ENCODE data around the gene CYB5R3. TPM values are rescaled to one million over a fixed set of nuclear protein-coding genes. Genes with fewer than 3 reads are reported as not detected.

The CYB5R3 gene
- total RNA-seq, 4 donors from 2014 or later, result 138 to 294 (median 167) TPM

- Histone ChIP-seq H3K4me1 (no peaks in the 10 kb centered on the region), H3K9me3 (no peaks in the 10 kb centered on the region), H3K36me3 (no peaks in the 10 kb centered on the region), H3K27ac (no peak overlapping the region), H3K4me3 (no peak overlapping the region), H3K27me3 (no peaks in the 10 kb centered on the region)
- TF ChIP-seq POLR2A (IDR thresholded peaks at IDR 0.05) (no peak), CTCF (IDR thresholded peaks at IDR 0.05) (no peak), POLR2AphosphoS5 (IDR thresholded peaks at IDR 0.05) (no peak)
- 65% methylated on average over 9 of the region's 9 CpGs; no CpG with 5 or more reads in 1 of the 2 donors for WGBS, 2 donors (ENCODE audit: low coverage in 1 of 2)
- DNase-seq, result peak; percentile 46
- intact Hi-C loops (cut with DNase I; ENCODE audit: low total_unique reads), result no loop called here
- in situ Hi-C loops (cut with MboI; ENCODE audit: low pct_ligation_motif_present in 1 of 4, low pct_unique_long_range_greater_than_20kb in 1 of 4, low sequenced_read_pairs in 3 of 4), result loop anchor here (10.0 to 25.0 kb wide), 3 partner anchors 69 to 382 kb away; partner anchors contain the start of genes A4GALT (in 1 of the 4) and ARFGAP3 (in 1 of the 4)
These were observed 6.5 kb upstream of the CYB5R3 start for GRCh38 chr22:42655693-42656092.

GRCh38 chr22:42654436-42655073, 5.4 kb upstream of the CYB5R3 start:
- intact Hi-C loops (cut with DNase I; ENCODE audit: low total_unique reads), result no loop called here
- peaks cover 0 to 3% (median 2%) of the 10 kb centered on the region in 4 donors for H3K4me1 ChIP-seq
- no peak for TF ChIP-seq CTCF (IDR thresholded peaks at IDR 0.05)
- no peak for TF ChIP-seq POLR2A (IDR thresholded peaks at IDR 0.05)
- no peak for TF ChIP-seq EP300 (IDR thresholded peaks at IDR 0.05; ENCODE audit: low read depth)
- TF ChIP-seq POLR2AphosphoS5 (IDR thresholded peaks at IDR 0.05), result no peak
- no peak overlapping the region for H3K4me3 ChIP-seq
- 86 to 90% methylated on average over 2 to 7 of the region's 7 CpGs for WGBS, 2 donors (ENCODE audit: low coverage in 1 of 2)
- in situ Hi-C loops (cut with MboI; ENCODE audit: low pct_ligation_motif_present in 1 of 4, low pct_unique_long_range_greater_than_20kb in 1 of 4, low sequenced_read_pairs in 3 of 4), result loop anchor here (10.0 to 25.0 kb wide), 3 partner anchors 70 to 383 kb away; partner anchors contain the start of genes A4GALT (in 1 of the 4) and ARFGAP3 (in 1 of the 4)
- no peak overlapping the region for H3K27ac ChIP-seq
- no peak for DNase-seq
- no peaks in the 10 kb centered on the region for H3K9me3 ChIP-seq
- no peaks in the 10 kb centered on the region for H3K27me3 ChIP-seq
- H3K36me3 ChIP-seq, result no peaks in the 10 kb centered on the region

GRCh38 chr22:42653999-42654398, 4.8 kb upstream of the CYB5R3 start:
- in situ Hi-C loops (cut with MboI; ENCODE audit: low pct_ligation_motif_present in 1 of 4, low pct_unique_long_range_greater_than_20kb in 1 of 4, low sequenced_read_pairs in 3 of 4), result loop anchor here (10.0 to 25.0 kb wide), 3 partner anchors 71 to 383 kb away; partner anchors contain the start of genes A4GALT (in 1 of the 4) and ARFGAP3 (in 1 of the 4)
- WGBS, 2 donors (ENCODE audit: low coverage in 1 of 2), result 75 to 83% methylated on average over 4 of the region's 4 CpGs
- no peak overlapping the region for H3K27ac ChIP-seq
- H3K9me3 ChIP-seq, result no peaks in the 10 kb centered on the region
- TF ChIP-seq POLR2AphosphoS5 (IDR thresholded peaks at IDR 0.05) (no peak), EP300 (IDR thresholded peaks at IDR 0.05; ENCODE audit: low read depth) (no peak), POLR2A (IDR thresholded peaks at IDR 0.05) (no peak)
- H3K4me1 ChIP-seq, result peaks cover 0 to 5% (median 4%) of the 10 kb centered on the region in 4 donors
- no peak for DNase-seq
- no peaks in the 10 kb centered on the region for H3K36me3 ChIP-seq
- no peaks in the 10 kb centered on the region for H3K27me3 ChIP-seq
- no peak overlapping the region for H3K4me3 ChIP-seq
- intact Hi-C loops (cut with DNase I; ENCODE audit: low total_unique reads), result no loop called here

GRCh38 chr22:42651134-42651533, 1.9 kb upstream of the CYB5R3 start:
- no peak for DNase-seq
- in situ Hi-C loops (cut with MboI; ENCODE audit: low pct_ligation_motif_present in 1 of 4, low pct_unique_long_range_greater_than_20kb in 1 of 4, low sequenced_read_pairs in 3 of 4), result loop anchor here (10.0 to 25.0 kb wide), 3 partner anchors 74 to 386 kb away; partner anchors contain the start of genes A4GALT (in 1 of the 4) and ARFGAP3 (in 1 of the 4)
- Histone ChIP-seq H3K4me3 (no peak overlapping the region), H3K4me1 (peaks cover 22 to 29% (median 27%) of the 10 kb centered on the region in 4 donors), H3K27ac (no peak overlapping the region), H3K9me3 (no peaks in the 10 kb centered on the region), H3K27me3 (no peaks in the 10 kb centered on the region), H3K36me3 (no peaks in the 10 kb centered on the region)
- intact Hi-C loops (cut with DNase I; ENCODE audit: low total_unique reads), result no loop called here
- TF ChIP-seq POLR2A (IDR thresholded peaks at IDR 0.05) (no peak), CTCF (IDR thresholded peaks at IDR 0.05) (no peak), EP300 (IDR thresholded peaks at IDR 0.05; ENCODE audit: low read depth) (no peak), POLR2AphosphoS5 (IDR thresholded peaks at IDR 0.05) (no peak)
- 73% methylated on average over 4 to 7 of the region's 7 CpGs for WGBS, 2 donors (ENCODE audit: low coverage in 1 of 2)
